ENCODE measurements around the gene ARNT2.

ARNT2 gene

GRCh38 chr15:80504931-80505330 lies 100.7 kb downstream of the ARNT2 start:
- TF ChIP-seq EZH2phosphoT487 (IDR thresholded peaks at IDR 0.05; ENCODE audit: low read length), result no peak
- no peak for TF ChIP-seq CTCF (IDR thresholded peaks at IDR 0.05; ENCODE audit: low read length)
- TF ChIP-seq EZH2 (optimal IDR thresholded peaks at IDR 0.05; ENCODE audit: low read depth, low read length), result no peak
- no peaks in the 10 kb centered on the region for H3K9me3 ChIP-seq (replicated peaks; ENCODE audit: insufficient read depth, low read length)
- H4K20me1 ChIP-seq (ENCODE audit: insufficient read depth, low read length), result no peaks in the 10 kb centered on the region
- no peaks in the 10 kb centered on the region for H3K4me1 ChIP-seq (ENCODE audit: low read length)
- H3K4me2 ChIP-seq (ENCODE audit: low read depth, low read length), result no peak overlapping the region
- H2AFZ ChIP-seq (ENCODE audit: low read length), result no peak overlapping the region
- H3K36me3 ChIP-seq (replicated peaks; ENCODE audit: insufficient read depth, low read length), result no peaks in the 10 kb centered on the region
- no peaks in the 10 kb centered on the region for H3K27me3 ChIP-seq (replicated peaks; ENCODE audit: insufficient read depth, low read length)
- no peak overlapping the region for H3K27ac ChIP-seq (ENCODE audit: low read length)
- H3K79me2 ChIP-seq (ENCODE audit: low read length), result no peaks in the 10 kb centered on the region
- no peaks in the 10 kb centered on the region for H3K9me2 ChIP-seq (replicated peaks; ENCODE audit: insufficient read depth, low read length)
- no peaks in the 10 kb centered on the region for H3F3A ChIP-seq (ENCODE audit: insufficient read depth, low read length)
- H3K4me3 ChIP-seq (ENCODE audit: low read length), result no peak overlapping the region
- no peak for DNase-seq
- H3K9ac ChIP-seq (ENCODE audit: low read length), result no peak overlapping the region

DNA sequence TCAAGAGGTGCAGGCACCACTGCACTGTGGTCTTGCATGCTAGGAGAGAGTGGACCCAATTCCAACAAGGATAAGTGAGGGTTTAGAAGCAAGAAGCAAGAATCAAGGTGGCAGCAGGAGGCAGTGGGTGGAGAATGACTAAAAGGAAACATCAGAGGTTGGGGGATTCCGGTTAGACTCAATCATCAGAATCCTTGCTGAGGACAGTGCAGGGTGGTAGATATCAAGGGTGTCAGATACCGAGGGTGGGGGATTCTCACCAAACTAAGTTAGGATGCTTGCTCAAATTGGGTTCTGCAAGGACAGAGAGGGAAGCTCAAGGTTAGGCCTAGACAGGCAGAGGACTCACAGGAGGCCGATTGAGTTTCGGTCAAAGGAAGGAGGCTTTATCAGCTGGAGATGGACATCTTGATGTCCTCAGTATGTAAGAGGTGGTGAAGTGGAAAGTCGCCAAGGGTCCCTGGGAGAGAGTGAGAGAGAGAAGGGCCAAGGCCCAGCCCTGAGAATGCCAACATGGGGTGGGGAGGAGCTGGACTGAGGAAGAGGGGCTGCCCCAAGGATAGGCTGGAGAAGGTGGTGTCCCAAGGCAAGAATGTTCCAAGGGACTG lies 102.2 kb downstream of the ARNT2 start:
- Histone ChIP-seq H3K79me2 (ENCODE audit: low read length) (no peaks in the 10 kb centered on the region), H3K4me2 (ENCODE audit: low read depth, low read length) (no peak overlapping the region), H3F3A (ENCODE audit: insufficient read depth, low read length) (no peaks in the 10 kb centered on the region), H4K20me1 (ENCODE audit: insufficient read depth, low read length) (no peaks in the 10 kb centered on the region), H3K9me2 (replicated peaks; ENCODE audit: insufficient read depth, low read length) (no peaks in the 10 kb centered on the region), H3K36me3 (replicated peaks; ENCODE audit: insufficient read depth, low read length) (no peaks in the 10 kb centered on the region), H3K27ac (ENCODE audit: low read length) (no peak overlapping the region), H3K9ac (ENCODE audit: low read length) (no peak overlapping the region), H3K4me1 (ENCODE audit: low read length) (no peaks in the 10 kb centered on the region), H3K9me3 (replicated peaks; ENCODE audit: insufficient read depth, low read length) (no peaks in the 10 kb centered on the region), H3K27me3 (replicated peaks; ENCODE audit: insufficient read depth, low read length) (no peaks in the 10 kb centered on the region), H3K4me3 (ENCODE audit: low read length) (no peak overlapping the region), H2AFZ (ENCODE audit: low read length) (no peak overlapping the region)
- TF ChIP-seq CTCF (IDR thresholded peaks at IDR 0.05; ENCODE audit: low read length), result no peak
- TF ChIP-seq EZH2 (optimal IDR thresholded peaks at IDR 0.05; ENCODE audit: low read depth, low read length), result no peak
- TF ChIP-seq EZH2phosphoT487 (IDR thresholded peaks at IDR 0.05; ENCODE audit: low read length), result no peak
- no peak for DNase-seq

DNA sequence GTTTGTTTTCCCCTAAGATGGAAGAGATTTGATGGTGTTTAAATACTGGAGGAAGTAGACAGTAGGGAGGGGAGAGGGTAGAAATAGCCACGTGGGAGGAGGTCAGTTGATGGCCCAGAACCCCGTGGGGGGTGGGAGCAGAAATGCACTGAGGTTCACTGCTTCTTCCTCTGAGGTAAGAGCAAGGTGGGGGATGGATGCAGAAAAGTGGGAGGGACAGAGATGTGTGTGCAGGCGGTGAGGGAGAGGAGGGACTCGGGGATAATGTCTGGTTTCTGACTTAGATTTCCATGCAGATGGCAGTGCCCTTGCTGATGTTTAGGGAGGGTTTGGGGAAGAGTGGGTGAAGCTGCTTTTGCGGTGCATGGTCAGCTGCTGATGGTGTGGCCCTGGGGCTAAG lies 102.9 kb downstream of the ARNT2 start:
- no peaks in the 10 kb centered on the region for H4K20me1 ChIP-seq (ENCODE audit: insufficient read depth, low read length)
- H3K79me2 ChIP-seq (ENCODE audit: low read length), result no peaks in the 10 kb centered on the region
- H3K4me3 ChIP-seq (ENCODE audit: low read length), result no peak overlapping the region
- no peaks in the 10 kb centered on the region for H3K36me3 ChIP-seq (replicated peaks; ENCODE audit: insufficient read depth, low read length)
- H3K4me2 ChIP-seq (ENCODE audit: low read depth, low read length), result no peak overlapping the region
- no peak for DNase-seq
- H2AFZ ChIP-seq (ENCODE audit: low read length), result no peak overlapping the region
- no peak overlapping the region for H3K27ac ChIP-seq (ENCODE audit: low read length)
- H3K27me3 ChIP-seq (replicated peaks; ENCODE audit: insufficient read depth, low read length), result no peaks in the 10 kb centered on the region
- H3K4me1 ChIP-seq (ENCODE audit: low read length), result no peaks in the 10 kb centered on the region
- no peaks in the 10 kb centered on the region for H3K9me2 ChIP-seq (replicated peaks; ENCODE audit: insufficient read depth, low read length)
- no peak for TF ChIP-seq EZH2 (optimal IDR thresholded peaks at IDR 0.05; ENCODE audit: low read depth, low read length)
- TF ChIP-seq CTCF (IDR thresholded peaks at IDR 0.05; ENCODE audit: low read length), result no peak
- no peak for TF ChIP-seq EZH2phosphoT487 (IDR thresholded peaks at IDR 0.05; ENCODE audit: low read length)
- H3K9me3 ChIP-seq (replicated peaks; ENCODE audit: insufficient read depth, low read length), result no peaks in the 10 kb centered on the region
- H3F3A ChIP-seq (ENCODE audit: insufficient read depth, low read length), result no peaks in the 10 kb centered on the region
- H3K9ac ChIP-seq (ENCODE audit: low read length), result no peak overlapping the region
